ENCODE results near the gene NUTM1. TPM values are rescaled to one million over a fixed set of nuclear protein-coding genes. Genes with fewer than 3 reads are reported as not detected.

NUTM1 gene
- total and polyA plus RNA-seq, 2 of the 13 experiments (the other 11 are each of a cell fraction or from before 2014, with no cell fraction given): not detected

- no peak for TF ChIP-seq CBX2 (IDR thresholded peaks at IDR 0.05; ENCODE audit: low read depth, low read length)
- no peak for TF ChIP-seq CBX2 (CRISPR knock-in tag; IDR thresholded peaks at IDR 0.05; ENCODE audit: low read depth)
- TF ChIP-seq TCF12 (IDR thresholded peaks at IDR 0.05): no peak
- no peak for TF ChIP-seq TCF12 (CRISPR knock-in tag; IDR thresholded peaks at IDR 0.05)
- TF ChIP-seq SKI (IDR thresholded peaks at IDR 0.05; ENCODE audit: partially characterized antibody): peak; percentile 16
- TF ChIP-seq PATZ1 (CRISPR knock-in tag; IDR thresholded peaks at IDR 0.05): 0 out of 2 replicates have a peak, but pooled peaks have one; percentile 14
- TF ChIP-seq ZNF513 (CRISPR knock-in tag; conservative IDR thresholded peaks at IDR 0.05): no peak
- TF ChIP-seq ZNF138 (CRISPR knock-in tag; IDR thresholded peaks at IDR 0.05; ENCODE audit: low read depth): no peak
- TF ChIP-seq FOXC1 (CRISPR knock-in tag; IDR thresholded peaks at IDR 0.05; ENCODE audit: borderline replicate concordance): no peak
- peak; percentile 43; the same call in 1 of the 2 replicates for TF ChIP-seq RBFOX2 (IDR thresholded peaks at IDR 0.05; ENCODE audit: low read depth, low read length)
- no peak for TF ChIP-seq FIP1L1 (IDR thresholded peaks at IDR 0.05; ENCODE audit: borderline replicate concordance, insufficient read depth, low read depth, low read length)
- no peak for TF ChIP-seq PBX2 (CRISPR knock-in tag; IDR thresholded peaks at IDR 0.05)
- TF ChIP-seq PRDM15 (CRISPR knock-in tag; IDR thresholded peaks at IDR 0.05): peak; percentile 89
- TF ChIP-seq ARNT (IDR thresholded peaks at IDR 0.05): no peak
- TF ChIP-seq SALL1 (CRISPR knock-in tag; IDR thresholded peaks at IDR 0.05): no peak
- peak; percentile 87 for TF ChIP-seq POLR2AphosphoS5 (IDR thresholded peaks at IDR 0.05; ENCODE audit: low read depth, low read length)
- TF ChIP-seq KAT8 (CRISPR knock-in tag; IDR thresholded peaks at IDR 0.05): peak; percentile 35; the same call in 1 of the 2 replicates
- no peak for TF ChIP-seq PLSCR1 (CRISPR knock-in tag; IDR thresholded peaks at IDR 0.05; ENCODE audit: borderline replicate concordance)
- TF ChIP-seq ZBTB14 (CRISPR knock-in tag; IDR thresholded peaks at IDR 0.05): no peak
These were observed 24.6 kb upstream of the NUTM1 start (continued) for GRCh38 chr15:34318277-34319079.
